Measurements from ENCODE around the gene MEIS3.

Gene MEIS3

DNA sequence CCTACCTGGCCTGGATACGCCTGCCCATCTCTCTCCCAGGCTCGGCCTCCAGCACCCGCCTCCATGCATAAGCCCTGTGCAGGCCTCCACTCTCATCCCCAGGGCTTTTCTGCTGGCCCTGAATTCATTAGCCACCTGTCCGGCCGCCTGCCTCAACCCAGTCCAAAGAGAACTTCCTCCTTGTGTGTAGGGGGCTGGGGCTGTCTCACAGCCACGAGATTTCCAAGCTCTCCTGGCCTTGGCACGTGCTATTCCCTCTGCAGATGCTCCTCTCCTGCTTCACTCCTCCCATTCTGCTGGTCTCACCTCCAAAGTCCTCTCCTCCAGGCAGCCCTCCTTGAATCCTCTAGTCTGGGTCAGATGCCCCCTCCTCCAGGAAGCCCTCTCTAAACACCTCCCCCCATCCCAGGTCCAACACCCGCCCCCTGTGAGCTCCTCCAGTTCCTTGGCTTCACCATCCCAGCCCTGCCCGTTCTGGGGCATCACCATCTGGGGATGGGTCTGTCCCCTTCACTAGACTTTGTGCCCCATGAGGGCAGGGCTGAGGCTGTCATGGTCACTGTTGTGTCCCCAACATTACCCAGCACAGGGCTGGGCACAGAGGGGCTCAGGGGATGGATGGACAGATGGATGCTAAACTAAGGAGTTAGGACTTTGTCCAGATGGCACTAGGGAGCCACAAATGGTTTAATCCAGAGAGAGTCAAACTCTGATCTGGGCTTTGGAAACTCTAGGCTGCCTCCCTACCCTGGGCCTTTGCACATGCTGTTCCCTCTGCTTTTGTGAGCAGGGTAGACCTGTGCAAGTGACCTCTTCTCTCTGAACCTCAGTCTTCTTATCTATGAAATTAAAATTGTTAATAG, 14.8 kb downstream of the MEIS3 start:
- no peak for DNase-seq (ENCODE audit: low read depth, low spot score)
- in situ Hi-C loops (cut with HindIII; ENCODE audit: low sequenced_read_pairs) = no loop called here
- H3K4me3 ChIP-seq (ENCODE audit: low read depth, low read length) = no peak overlapping the region
- TF ChIP-seq, protein P1, sequence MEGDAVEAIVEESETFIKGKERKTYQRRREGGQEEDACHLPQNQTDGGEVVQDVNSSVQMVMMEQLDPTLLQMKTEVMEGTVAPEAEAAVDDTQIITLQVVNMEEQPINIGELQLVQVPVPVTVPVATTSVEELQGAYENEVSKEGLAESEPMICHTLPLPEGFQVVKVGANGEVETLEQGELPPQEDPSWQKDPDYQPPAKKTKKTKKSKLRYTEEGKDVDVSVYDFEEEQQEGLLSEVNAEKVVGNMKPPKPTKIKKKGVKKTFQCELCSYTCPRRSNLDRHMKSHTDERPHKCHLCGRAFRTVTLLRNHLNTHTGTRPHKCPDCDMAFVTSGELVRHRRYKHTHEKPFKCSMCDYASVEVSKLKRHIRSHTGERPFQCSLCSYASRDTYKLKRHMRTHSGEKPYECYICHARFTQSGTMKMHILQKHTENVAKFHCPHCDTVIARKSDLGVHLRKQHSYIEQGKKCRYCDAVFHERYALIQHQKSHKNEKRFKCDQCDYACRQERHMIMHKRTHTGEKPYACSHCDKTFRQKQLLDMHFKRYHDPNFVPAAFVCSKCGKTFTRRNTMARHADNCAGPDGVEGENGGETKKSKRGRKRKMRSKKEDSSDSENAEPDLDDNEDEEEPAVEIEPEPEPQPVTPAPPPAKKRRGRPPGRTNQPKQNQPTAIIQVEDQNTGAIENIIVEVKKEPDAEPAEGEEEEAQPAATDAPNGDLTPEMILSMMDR (IDR thresholded peaks at IDR 0.05; ENCODE audit: low read depth, low read length) = no peak

- in situ Hi-C loops (cut with HindIII; ENCODE audit: low sequenced_read_pairs) = no loop called here
- H3K4me3 ChIP-seq (ENCODE audit: low read depth, low read length) = no peak overlapping the region
- no peak for DNase-seq (ENCODE audit: low read depth, low spot score)
- TF ChIP-seq, protein P1 (IDR thresholded peaks at IDR 0.05; ENCODE audit: low read depth, low read length) = no peak
Observed at GRCh38 chr19:47402504-47402903, 16.8 kb downstream of the MEIS3 start.

GRCh38 chr19:47398707-47399597, 20.4 kb downstream of the MEIS3 start:
- TF ChIP-seq, protein P1 (IDR thresholded peaks at IDR 0.05; ENCODE audit: low read depth, low read length) = no peak
- no peak for DNase-seq (ENCODE audit: low read depth, low spot score)
- no peak overlapping the region for H3K4me3 ChIP-seq (ENCODE audit: low read depth, low read length)
- in situ Hi-C loops (cut with HindIII; ENCODE audit: low sequenced_read_pairs) = no loop called here

DNA sequence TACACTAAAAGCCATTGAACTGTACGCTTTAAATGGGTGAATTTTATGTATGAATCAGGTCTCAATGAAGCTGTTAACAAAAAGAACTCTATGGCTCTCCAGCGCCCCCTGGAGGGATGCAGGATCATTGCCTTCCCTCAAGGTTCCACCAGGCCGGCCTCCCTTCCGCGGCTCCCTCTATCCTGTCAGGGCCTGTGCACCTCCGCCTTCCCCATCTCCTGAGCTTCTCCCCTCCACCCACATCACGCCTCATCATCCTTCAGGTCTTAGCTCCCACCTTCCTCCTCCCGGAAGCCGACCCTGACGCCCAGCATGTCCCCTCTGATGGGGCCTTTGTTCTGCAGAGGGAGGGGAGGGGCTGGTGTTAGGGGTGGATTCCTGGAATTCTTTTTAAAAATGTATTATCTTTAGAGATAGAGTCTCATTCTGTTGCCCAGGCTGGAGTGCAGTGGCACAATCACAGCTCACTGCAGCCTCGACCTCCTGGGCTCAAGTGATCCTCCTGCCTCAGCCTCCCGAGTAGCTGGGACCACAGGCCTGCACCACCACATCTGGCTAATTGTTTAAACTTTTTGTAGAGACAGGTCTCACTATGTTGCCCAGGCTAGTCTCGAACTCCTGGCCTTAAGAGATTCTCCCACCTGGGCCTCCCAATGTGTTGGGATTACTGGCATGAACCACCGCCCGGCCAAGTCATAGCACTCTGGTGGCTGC, 27.7 kb downstream of the MEIS3 start:
- H3K4me3 ChIP-seq (ENCODE audit: low read depth, low read length) = no peak overlapping the region
- TF ChIP-seq, protein P1 (IDR thresholded peaks at IDR 0.05; ENCODE audit: low read depth, low read length) = peak; percentile 94
- in situ Hi-C loops (cut with HindIII; ENCODE audit: low sequenced_read_pairs) = no loop called here
- peak; percentile 57 for DNase-seq (ENCODE audit: low read depth, low spot score)

- no peak for DNase-seq (ENCODE audit: low read depth, low spot score)
- TF ChIP-seq, protein P1 (IDR thresholded peaks at IDR 0.05; ENCODE audit: low read depth, low read length) = no peak
- H3K4me3 ChIP-seq (ENCODE audit: low read depth, low read length) = no peak overlapping the region
- in situ Hi-C loops (cut with HindIII; ENCODE audit: low sequenced_read_pairs) = no loop called here
Observed at GRCh38 chr19:47390533-47391488, 28.5 kb downstream of the MEIS3 start.
